HFFc6 (cell line): Measurements from ENCODE around the gene NOL12. TPM values are rescaled to one million over a fixed set of nuclear protein-coding genes. Genes with fewer than 3 reads are reported as not detected.

ENCODE experiments used
- DNase-seq: peaks from one replicate; pipeline ENCODE4 v3.0.0-alpha.2; 2018
- H3K27ac Mint-ChIP-seq: 2 replicates; pipeline ENCODE4 v1.8.0; 2020; ENCODE audit warnings: mild to moderate bottlenecking, mixed read lengths
- H3K27me3 Mint-ChIP-seq: 2 replicates; pipeline ENCODE4 v1.8.0; 2021; ENCODE audit warnings: mild to moderate bottlenecking, moderate library complexity, mixed read lengths; ENCODE audit not compliant: insufficient read depth
- H3K36me3 Mint-ChIP-seq: 2 replicates; pipeline ENCODE4 v1.8.0; 2021; ENCODE audit warnings: low read depth, mixed read lengths
- H3K4me1 Mint-ChIP-seq: 2 replicates; pipeline ENCODE4 v1.8.0; 2020; ENCODE audit warnings: low read depth, mixed read lengths
- H3K4me3 Mint-ChIP-seq: 2 replicates; pipeline ENCODE4 v1.8.0; 2020; ENCODE audit warnings: mild to moderate bottlenecking, moderate library complexity, mixed read lengths
- H3K9me3 Mint-ChIP-seq: 2 replicates; pipeline ENCODE4 v1.8.0; 2020; ENCODE audit warnings: mild to moderate bottlenecking, mixed read lengths
- CTCF ChIP-seq: fragments of 200-600 bp; sonication (generic); IDR thresholded peaks from 2 replicates; pipeline ENCODE4 v1.5.0; 2021; ENCODE audit warnings: antibody characterized with exemption, mild to moderate bottlenecking
- total RNA-seq, 6 experiments: library from RNA; stranded (reverse); fragmentation: NEBNext Ultra II Directional; extraction: Animal tissue kit (Norgen Biotek cat#: 25700); gene quantifications; 2 replicates in 1 of 6; 3 replicates in 5 of 6; pipeline ENCODE4 v1.2.3, GENCODE V29; 2021

Gene NOL12
- total RNA-seq, 6 experiments from 2014 or later = 17.7 to 29.6 (median 26.9) TPM

- peak; percentile 38; the same call in 1 of the 2 replicates for TF ChIP-seq CTCF
- H3K27ac Mint-ChIP-seq = no peak overlapping the region
- H3K36me3 Mint-ChIP-seq = no peaks in the 10 kb centered on the region
- no peak overlapping the region for H3K4me3 Mint-ChIP-seq
- no peaks in the 10 kb centered on the region for H3K4me1 Mint-ChIP-seq
- no peaks in the 10 kb centered on the region for H3K9me3 Mint-ChIP-seq
- H3K27me3 Mint-ChIP-seq = peaks cover 10% of the 10 kb centered on the region
- DNase-seq = no peak
Measured at GRCh38 chr22:37731804-37732471, 45.8 kb downstream of the NOL12 start.

DNA sequence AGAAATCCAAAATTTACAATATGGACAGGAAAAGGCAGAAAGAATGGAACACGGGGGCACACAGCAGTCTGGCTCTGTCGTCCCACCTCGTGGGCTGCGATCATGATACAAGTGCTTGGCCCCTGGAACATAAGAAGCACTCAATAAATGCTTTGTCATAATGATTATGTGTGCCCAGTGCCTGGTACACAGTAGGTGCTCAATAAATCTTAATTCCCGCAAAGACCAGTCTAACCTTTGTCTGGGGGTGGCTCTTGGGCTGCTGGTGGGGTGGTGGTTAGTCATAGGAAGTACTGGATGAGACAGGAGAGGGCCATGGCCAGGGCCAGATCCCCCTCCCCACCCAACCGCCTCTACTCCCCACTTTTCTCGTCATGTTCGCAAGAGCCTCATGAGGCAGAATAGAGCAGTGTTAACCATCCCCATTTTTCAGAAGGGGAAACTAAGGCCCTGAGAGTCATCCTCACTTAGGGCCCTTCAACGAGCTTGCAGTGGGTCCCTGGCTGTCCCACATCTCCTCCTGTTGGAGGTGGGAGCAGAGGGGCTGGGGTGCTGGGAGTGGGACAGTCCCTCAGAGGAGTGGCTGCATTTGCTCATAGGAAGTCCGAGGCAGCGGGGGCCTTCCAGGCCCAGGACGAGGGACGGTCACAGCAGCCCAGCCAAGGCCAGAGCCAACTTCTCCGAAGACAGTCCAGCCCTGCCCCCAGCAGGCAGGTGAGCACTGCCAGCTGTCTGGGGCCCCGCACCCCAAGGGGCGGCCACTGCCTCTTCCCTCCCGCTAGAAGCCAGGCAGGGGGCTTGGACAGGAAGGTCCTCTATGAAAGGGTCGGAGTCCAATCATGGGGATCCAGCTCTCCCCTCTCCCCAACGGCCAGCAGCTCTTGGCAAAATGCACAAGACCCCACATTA, 46.8 kb downstream of the NOL12 start:
- no peak overlapping the region for H3K27ac Mint-ChIP-seq
- H3K4me3 Mint-ChIP-seq = no peak overlapping the region

DNA sequence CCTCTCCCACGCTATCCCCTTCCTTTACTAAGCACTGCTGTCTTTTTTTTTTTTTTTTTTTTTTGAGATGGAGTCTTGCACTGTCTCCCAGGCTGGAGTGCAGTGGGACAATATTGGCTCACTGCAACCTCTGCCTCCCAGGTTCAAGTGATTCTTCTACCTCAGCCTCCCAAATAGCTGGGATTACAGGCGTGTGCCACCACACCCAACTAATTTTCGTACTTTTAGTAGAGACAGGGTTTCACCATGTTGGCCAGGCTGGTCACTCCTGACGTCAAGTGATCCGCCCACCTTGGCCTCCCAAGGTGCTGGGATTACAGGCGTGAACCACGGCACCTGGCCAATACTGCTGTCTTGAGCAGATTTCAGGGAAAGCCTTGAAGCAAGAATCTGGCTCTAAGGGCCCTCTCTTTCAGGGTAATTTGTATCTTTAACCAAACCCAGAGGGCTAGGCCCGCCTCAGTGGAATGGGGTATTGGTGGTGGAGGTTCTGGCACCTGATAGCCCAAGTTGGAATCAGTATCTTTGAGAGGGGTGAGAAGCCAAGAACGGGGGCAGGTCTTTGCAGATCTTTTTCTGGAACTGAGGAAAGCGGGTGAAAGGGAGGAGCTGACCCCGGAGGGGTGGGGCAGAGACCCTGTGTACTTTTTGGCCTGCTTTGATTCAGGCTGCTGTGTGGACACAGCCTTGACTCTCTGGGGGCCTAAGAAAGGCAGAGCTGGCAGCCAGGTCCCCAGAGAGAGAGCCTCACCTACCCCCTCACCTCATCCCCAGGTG, 47.7 kb downstream of the NOL12 start:
- H3K36me3 Mint-ChIP-seq = no peaks in the 10 kb centered on the region
- no peak for DNase-seq
- H3K27me3 Mint-ChIP-seq = peaks cover 13% of the 10 kb centered on the region
- H3K9me3 Mint-ChIP-seq = no peaks in the 10 kb centered on the region
- 0 out of 2 replicates have a peak, but pooled peaks cover under 1% of the 10 kb centered on the region for H3K4me1 Mint-ChIP-seq
- H3K27ac Mint-ChIP-seq = no peak overlapping the region
- no peak for TF ChIP-seq CTCF
- H3K4me3 Mint-ChIP-seq = no peak overlapping the region

More for the DNA sequence above, 46.8 kb downstream of the NOL12 start:
- H3K36me3 Mint-ChIP-seq = no peaks in the 10 kb centered on the region
- H3K9me3 Mint-ChIP-seq = no peaks in the 10 kb centered on the region
- no peak for TF ChIP-seq CTCF
- H3K27me3 Mint-ChIP-seq = peaks cover 13% of the 10 kb centered on the region
- H3K4me1 Mint-ChIP-seq = no peaks in the 10 kb centered on the region
- DNase-seq = no peak

GRCh38 chr22:37734402-37734700, 48.2 kb downstream of the NOL12 start:
- no peak for TF ChIP-seq CTCF
- no peak overlapping the region for H3K27ac Mint-ChIP-seq
- peaks cover 6% of the 10 kb centered on the region; the same call in 1 of the 2 replicates for H3K4me1 Mint-ChIP-seq
- no peaks in the 10 kb centered on the region for H3K36me3 Mint-ChIP-seq
- H3K27me3 Mint-ChIP-seq = peaks cover 17% of the 10 kb centered on the region
- no peaks in the 10 kb centered on the region for H3K9me3 Mint-ChIP-seq
- DNase-seq = no peak
- no peak overlapping the region for H3K4me3 Mint-ChIP-seq

- Mint-ChIP-seq H3K36me3 (no peaks in the 10 kb centered on the region), H3K9me3 (no peaks in the 10 kb centered on the region), H3K4me1 (peaks cover 12% of the 10 kb centered on the region), H3K27me3 (peaks cover 16% of the 10 kb centered on the region), H3K27ac (no peak overlapping the region), H3K4me3 (no peak overlapping the region)
- no peak for DNase-seq
- TF ChIP-seq CTCF = peak; percentile 75
Measured at GRCh38 chr22:37734964-37735451, 48.9 kb downstream of the NOL12 start.
